GM23338 (cell line): Measurements from ENCODE around the gene ZBTB18. TPM values are rescaled to one million over a fixed set of nuclear protein-coding genes. Genes with fewer than 3 reads are reported as not detected.

ENCODE experiments used
- ATAC-seq: fragments of 200-7000 bp; cut with Tn5 transposase; 3 replicates; pipeline ENCODE4 v1.9.1; 2020
- DNase-seq: peaks from one replicate; pipeline ENCODE4 v3.0.0-alpha.2; 2015; ENCODE audit warnings: low spot score
- H2AFZ ChIP-seq: fragments of 200-600 bp; sonication (generic); 2 replicates; pipeline ENCODE4 v1.8.0; 2016; ENCODE audit warnings: antibody characterized with exemption, mild to moderate bottlenecking, moderate library complexity
- H3F3A ChIP-seq: fragments of 200-600 bp; sonication (generic); replicated peaks from 2 replicates; pipeline ENCODE4 v1.8.0; 2017; ENCODE audit warnings: antibody characterized with exemption, mixed run types, low read depth
- H3K27ac ChIP-seq: fragments of 200-600 bp; sonication (generic); 2 replicates; pipeline ENCODE4 v1.6.1; 2016; ENCODE audit warnings: low read depth
- H3K27me3 ChIP-seq: fragments of 200-600 bp; sonication (generic); 2 replicates; pipeline ENCODE4 v1.8.0; 2016; ENCODE audit warnings: mild to moderate bottlenecking, mixed run types, moderate library complexity; ENCODE audit not compliant: insufficient read depth
- H3K36me3 ChIP-seq: fragments of 200-600 bp; sonication (generic); 2 replicates; pipeline ENCODE4 v1.8.0; 2016; ENCODE audit warnings: mild to moderate bottlenecking; ENCODE audit not compliant: insufficient read depth
- H3K4me1 ChIP-seq: fragments of 200-600 bp; sonication (generic); 2 replicates; pipeline ENCODE4 v1.8.0; 2016; ENCODE audit warnings: mild to moderate bottlenecking, moderate library complexity; ENCODE audit not compliant: insufficient read depth
- H3K4me2 ChIP-seq: fragments of 200-600 bp; sonication (generic); 2 replicates; pipeline ENCODE4 v1.7.1; 2017; ENCODE audit warnings: mixed run types
- H3K4me3 ChIP-seq: fragments of 200-600 bp; sonication (generic); 2 replicates; pipeline ENCODE4 v1.6.1; 2016; ENCODE audit warnings: mixed run types
- H3K79me2 ChIP-seq: fragments of 200-600 bp; sonication (generic); replicated peaks from 2 replicates; pipeline ENCODE4 v1.8.0; 2017; ENCODE audit warnings: mild to moderate bottlenecking; ENCODE audit not compliant: insufficient read depth
- H3K9me2 ChIP-seq: fragments of 200-600 bp; sonication (generic); 2 replicates; pipeline ENCODE4 v1.8.0; 2017; ENCODE audit not compliant: insufficient read depth
- H4K20me1 ChIP-seq: fragments of 200-600 bp; sonication (generic); replicated peaks from 2 replicates; pipeline ENCODE4 v1.8.0; 2017; ENCODE audit warnings: mild to moderate bottlenecking; ENCODE audit not compliant: insufficient read depth
- H3K27ac Mint-ChIP-seq: 2 replicates; pipeline ENCODE4 v1.8.0; 2020; ENCODE audit warnings: inconsistent platforms, mild to moderate bottlenecking, moderate library complexity, mixed read lengths
- H3K27me3 Mint-ChIP-seq: 3 replicates; pipeline ENCODE4 v1.8.0; 2022; ENCODE audit warnings: low read depth, mild to moderate bottlenecking, moderate library complexity, mixed read lengths, inconsistent platforms; ENCODE audit not compliant: insufficient read depth, poor library complexity
- H3K36me3 Mint-ChIP-seq: 3 replicates; pipeline ENCODE4 v1.8.0; 2021; ENCODE audit warnings: low read depth, mild to moderate bottlenecking, inconsistent platforms, moderate library complexity, mixed read lengths
- H3K4me1 Mint-ChIP-seq: 3 replicates; pipeline ENCODE4 v1.8.0; 2020; ENCODE audit warnings: mild to moderate bottlenecking, inconsistent platforms, mixed read lengths
- H3K4me3 Mint-ChIP-seq: 3 replicates; pipeline ENCODE4 v1.8.0; 2021; ENCODE audit warnings: moderate library complexity, mild to moderate bottlenecking, inconsistent platforms, mixed read lengths
- H3K9me3 Mint-ChIP-seq: 3 replicates; pipeline ENCODE4 v1.8.0; 2020; ENCODE audit warnings: moderate library complexity, mild to moderate bottlenecking, inconsistent platforms, mixed read lengths
- CREB1 ChIP-seq: fragments of 250-450 bp; sonication (Bioruptor Pico); IDR thresholded peaks from 2 replicates; pipeline ENCODE4 v1.5.0; 2020; ENCODE audit warnings: low read depth, mild to moderate bottlenecking, moderate library complexity
- EZH2 ChIP-seq: fragments of 200-600 bp; sonication (generic); IDR thresholded peaks from one replicate; pipeline ENCODE4 v1.8.0; 2017; ENCODE audit warnings: antibody characterized with exemption, mild to moderate bottlenecking, low read depth; ENCODE audit not compliant: unreplicated experiment
- EZH2phosphoT487 ChIP-seq: fragments of 200-600 bp; sonication (generic); IDR thresholded peaks from one replicate; pipeline ENCODE4 v1.8.1; 2018; ENCODE audit warnings: antibody characterized with exemption; ENCODE audit not compliant: unreplicated experiment
- JUNB ChIP-seq: IDR thresholded peaks from one replicate; pipeline ENCODE4 v1.6.1; 2016; ENCODE audit warnings: antibody characterized with exemption; ENCODE audit not compliant: unreplicated experiment
- NANOG ChIP-seq: IDR thresholded peaks from 2 replicates; pipeline ENCODE4 v1.6.1; 2016; ENCODE audit warnings: antibody characterized with exemption, borderline replicate concordance
- POLR2AphosphoS5 ChIP-seq: IDR thresholded peaks from 2 replicates; pipeline ENCODE4 v1.6.1; 2016; ENCODE audit warnings: antibody characterized with exemption, low read depth
- STAT1 ChIP-seq: IDR thresholded peaks from one replicate; pipeline ENCODE4 v1.6.1; 2016; ENCODE audit warnings: antibody characterized with exemption; ENCODE audit not compliant: unreplicated experiment
- ZNF114 ChIP-seq: fragments of 250-450 bp; sonication (Bioruptor Pico); IDR thresholded peaks from 2 replicates; pipeline ENCODE4 v1.5.0; 2020; ENCODE audit warnings: mild to moderate bottlenecking, moderate library complexity
- ZNF331 ChIP-seq: fragments of 250-450 bp; sonication (Bioruptor Pico); IDR thresholded peaks from 2 replicates; pipeline ENCODE4 v1.5.0; 2020; ENCODE audit warnings: low read depth, mild to moderate bottlenecking, moderate library complexity
- polyA plus RNA-seq: library from polyadenylated mRNA; unstranded; fragments of >200 nt; fragmentation: Nextera tagmentation; extraction: Ambion mirVana; gene quantifications from 2 replicates; pipeline ENCODE4 v1.2.1, GENCODE V29; 2016
- total RNA-seq: library from RNA; depleted of rRNA; stranded (reverse); fragments of >200 nt; shearing (Covaris generic); gene quantifications from 2 replicates; pipeline ENCODE4 v1.2.3, GENCODE V29; 2014
- TF ChIP-seq, protein P1 (sequence below): fragments of 250-450 bp; sonication (Bioruptor Pico); IDR thresholded peaks from 2 replicates; pipeline ENCODE4 v1.5.0; 2020; ENCODE audit warnings: mild to moderate bottlenecking, moderate library complexity
- TF ChIP-seq, protein P2 (sequence below), 2 experiments: fragments of 200-600 bp in 1 of 2; sonication (generic) in 1 of 2; conservative IDR thresholded peaks; 2 replicates each; pipeline versions ENCODE4 v1.5.1 to v1.6.1; 2016 to 2017; ENCODE audit warnings: antibody characterized with exemption in 2 of 2, low read depth in 2 of 2, mild to moderate bottlenecking in 2 of 2, moderate library complexity in 1 of 2
- TF ChIP-seq, protein P3 (sequence below): IDR thresholded peaks from one replicate; pipeline ENCODE4 v1.6.1; 2018; ENCODE audit warnings: antibody characterized with exemption; ENCODE audit not compliant: unreplicated experiment
- TF ChIP-seq, protein P4 (sequence below): IDR thresholded peaks from 2 replicates; pipeline ENCODE4 v1.6.1; 2016; ENCODE audit warnings: antibody characterized with exemption

The ZBTB18 gene
- total and polyA plus RNA-seq, 2 experiments from 2014 or later: 5.5 to 12.2 TPM

DNA sequence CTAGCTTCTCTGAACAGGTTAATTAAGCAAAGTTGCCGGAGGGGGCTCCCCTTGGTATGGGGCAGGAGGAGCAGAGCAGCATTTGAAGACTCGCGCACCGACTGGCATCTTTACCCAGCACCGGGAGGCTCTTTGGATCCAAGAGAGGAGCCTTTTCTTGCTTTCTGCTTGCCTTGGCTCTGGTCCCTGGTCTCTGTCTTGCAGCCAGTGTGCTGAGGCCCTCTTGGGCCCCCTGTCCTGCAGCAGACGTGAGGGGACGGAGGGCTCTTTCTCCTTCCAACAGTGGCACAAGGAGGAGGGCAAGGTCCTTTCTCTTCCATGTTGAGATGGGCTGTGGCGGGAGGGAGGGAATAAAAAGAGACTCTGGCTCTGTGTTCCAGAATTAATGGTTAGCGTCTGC lies 45.6 kb downstream of the ZBTB18 start:
- Histone ChIP-seq H3K4me1 (no peaks in the 10 kb centered on the region; the same call in 1 of the 2 replicates), H4K20me1 (no peaks in the 10 kb centered on the region), H3K79me2 (no peaks in the 10 kb centered on the region), H2AFZ (0 out of 2 replicates have a peak overlapping the region, but pooled peaks have one; percentile 20), H3K9me2 (no peaks in the 10 kb centered on the region), H3K27me3 (no peaks in the 10 kb centered on the region), H3K4me2 (no peak overlapping the region), H3K36me3 (no peaks in the 10 kb centered on the region), H3K27ac (no peak overlapping the region), H3K4me3 (no peak overlapping the region), H3F3A (no peaks in the 10 kb centered on the region)
- Mint-ChIP-seq H3K27ac (no peak overlapping the region), H3K36me3 (no peaks in the 10 kb centered on the region), H3K4me1 (peaks cover 12% of the 10 kb centered on the region), H3K9me3 (no peaks in the 10 kb centered on the region), H3K27me3 (peaks cover 2% of the 10 kb centered on the region), H3K4me3 (no peak overlapping the region)
- TF ChIP-seq CREB1 (CRISPR knock-in tag): no peak
- TF ChIP-seq, protein P1, sequence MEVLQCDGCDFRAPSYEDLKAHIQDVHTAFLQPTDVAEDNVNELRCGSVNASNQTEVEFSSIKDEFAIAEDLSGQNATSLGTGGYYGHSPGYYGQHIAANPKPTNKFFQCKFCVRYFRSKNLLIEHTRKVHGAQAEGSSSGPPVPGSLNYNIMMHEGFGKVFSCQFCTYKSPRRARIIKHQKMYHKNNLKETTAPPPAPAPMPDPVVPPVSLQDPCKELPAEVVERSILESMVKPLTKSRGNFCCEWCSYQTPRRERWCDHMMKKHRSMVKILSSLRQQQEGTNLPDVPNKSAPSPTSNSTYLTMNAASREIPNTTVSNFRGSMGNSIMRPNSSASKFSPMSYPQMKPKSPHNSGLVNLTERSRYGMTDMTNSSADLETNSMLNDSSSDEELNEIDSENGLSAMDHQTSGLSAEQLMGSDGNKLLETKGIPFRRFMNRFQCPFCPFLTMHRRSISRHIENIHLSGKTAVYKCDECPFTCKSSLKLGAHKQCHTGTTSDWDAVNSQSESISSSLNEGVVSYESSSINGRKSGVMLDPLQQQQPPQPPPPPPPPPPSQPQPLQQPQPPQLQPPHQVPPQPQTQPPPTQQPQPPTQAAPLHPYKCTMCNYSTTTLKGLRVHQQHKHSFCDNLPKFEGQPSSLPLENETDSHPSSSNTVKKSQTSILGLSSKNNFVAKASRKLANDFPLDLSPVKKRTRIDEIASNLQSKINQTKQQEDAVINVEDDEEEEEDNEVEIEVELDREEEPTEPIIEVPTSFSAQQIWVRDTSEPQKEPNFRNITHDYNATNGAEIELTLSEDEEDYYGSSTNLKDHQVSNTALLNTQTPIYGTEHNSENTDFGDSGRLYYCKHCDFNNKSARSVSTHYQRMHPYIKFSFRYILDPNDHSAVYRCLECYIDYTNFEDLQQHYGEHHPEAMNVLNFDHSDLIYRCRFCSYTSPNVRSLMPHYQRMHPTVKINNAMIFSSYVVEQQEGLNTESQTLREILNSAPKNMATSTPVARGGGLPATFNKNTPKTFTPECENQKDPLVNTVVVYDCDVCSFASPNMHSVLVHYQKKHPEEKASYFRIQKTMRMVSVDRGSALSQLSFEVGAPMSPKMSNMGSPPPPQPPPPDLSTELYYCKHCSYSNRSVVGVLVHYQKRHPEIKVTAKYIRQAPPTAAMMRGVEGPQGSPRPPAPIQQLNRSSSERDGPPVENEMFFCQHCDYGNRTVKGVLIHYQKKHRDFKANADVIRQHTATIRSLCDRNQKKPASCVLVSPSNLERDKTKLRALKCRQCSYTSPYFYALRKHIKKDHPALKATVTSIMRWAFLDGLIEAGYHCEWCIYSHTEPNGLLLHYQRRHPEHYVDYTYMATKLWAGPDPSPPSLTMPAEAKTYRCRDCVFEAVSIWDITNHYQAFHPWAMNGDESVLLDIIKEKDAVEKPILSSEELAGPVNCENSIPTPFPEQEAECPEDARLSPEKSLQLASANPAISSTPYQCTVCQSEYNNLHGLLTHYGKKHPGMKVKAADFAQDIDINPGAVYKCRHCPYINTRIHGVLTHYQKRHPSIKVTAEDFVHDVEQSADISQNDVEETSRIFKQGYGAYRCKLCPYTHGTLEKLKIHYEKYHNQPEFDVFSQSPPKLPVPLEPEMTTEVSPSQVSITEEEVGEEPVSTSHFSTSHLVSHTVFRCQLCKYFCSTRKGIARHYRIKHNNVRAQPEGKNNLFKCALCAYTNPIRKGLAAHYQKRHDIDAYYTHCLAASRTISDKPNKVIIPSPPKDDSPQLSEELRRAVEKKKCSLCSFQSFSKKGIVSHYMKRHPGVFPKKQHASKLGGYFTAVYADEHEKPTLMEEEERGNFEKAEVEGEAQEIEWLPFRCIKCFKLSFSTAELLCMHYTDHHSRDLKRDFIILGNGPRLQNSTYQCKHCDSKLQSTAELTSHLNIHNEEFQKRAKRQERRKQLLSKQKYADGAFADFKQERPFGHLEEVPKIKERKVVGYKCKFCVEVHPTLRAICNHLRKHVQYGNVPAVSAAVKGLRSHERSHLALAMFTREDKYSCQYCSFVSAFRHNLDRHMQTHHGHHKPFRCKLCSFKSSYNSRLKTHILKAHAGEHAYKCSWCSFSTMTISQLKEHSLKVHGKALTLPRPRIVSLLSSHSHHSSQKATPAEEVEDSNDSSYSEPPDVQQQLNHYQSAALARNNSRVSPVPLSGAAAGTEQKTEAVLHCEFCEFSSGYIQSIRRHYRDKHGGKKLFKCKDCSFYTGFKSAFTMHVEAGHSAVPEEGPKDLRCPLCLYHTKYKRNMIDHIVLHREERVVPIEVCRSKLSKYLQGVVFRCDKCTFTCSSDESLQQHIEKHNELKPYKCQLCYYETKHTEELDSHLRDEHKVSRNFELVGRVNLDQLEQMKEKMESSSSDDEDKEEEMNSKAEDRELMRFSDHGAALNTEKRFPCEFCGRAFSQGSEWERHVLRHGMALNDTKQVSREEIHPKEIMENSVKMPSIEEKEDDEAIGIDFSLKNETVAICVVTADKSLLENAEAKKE (CRISPR knock-in tag): no peak
- TF ChIP-seq POLR2AphosphoS5: no peak
- no peak for TF ChIP-seq ZNF114 (CRISPR knock-in tag)
- TF ChIP-seq EZH2phosphoT487: no peak
- TF ChIP-seq EZH2: no peak
- TF ChIP-seq JUNB: no peak
- no peak for TF ChIP-seq NANOG
- TF ChIP-seq, protein P2, sequence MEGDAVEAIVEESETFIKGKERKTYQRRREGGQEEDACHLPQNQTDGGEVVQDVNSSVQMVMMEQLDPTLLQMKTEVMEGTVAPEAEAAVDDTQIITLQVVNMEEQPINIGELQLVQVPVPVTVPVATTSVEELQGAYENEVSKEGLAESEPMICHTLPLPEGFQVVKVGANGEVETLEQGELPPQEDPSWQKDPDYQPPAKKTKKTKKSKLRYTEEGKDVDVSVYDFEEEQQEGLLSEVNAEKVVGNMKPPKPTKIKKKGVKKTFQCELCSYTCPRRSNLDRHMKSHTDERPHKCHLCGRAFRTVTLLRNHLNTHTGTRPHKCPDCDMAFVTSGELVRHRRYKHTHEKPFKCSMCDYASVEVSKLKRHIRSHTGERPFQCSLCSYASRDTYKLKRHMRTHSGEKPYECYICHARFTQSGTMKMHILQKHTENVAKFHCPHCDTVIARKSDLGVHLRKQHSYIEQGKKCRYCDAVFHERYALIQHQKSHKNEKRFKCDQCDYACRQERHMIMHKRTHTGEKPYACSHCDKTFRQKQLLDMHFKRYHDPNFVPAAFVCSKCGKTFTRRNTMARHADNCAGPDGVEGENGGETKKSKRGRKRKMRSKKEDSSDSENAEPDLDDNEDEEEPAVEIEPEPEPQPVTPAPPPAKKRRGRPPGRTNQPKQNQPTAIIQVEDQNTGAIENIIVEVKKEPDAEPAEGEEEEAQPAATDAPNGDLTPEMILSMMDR (conservative IDR thresholded peaks at IDR 0.05; ENCODE audit: low read depth in 2 of 2): no peak
- TF ChIP-seq, protein P3, sequence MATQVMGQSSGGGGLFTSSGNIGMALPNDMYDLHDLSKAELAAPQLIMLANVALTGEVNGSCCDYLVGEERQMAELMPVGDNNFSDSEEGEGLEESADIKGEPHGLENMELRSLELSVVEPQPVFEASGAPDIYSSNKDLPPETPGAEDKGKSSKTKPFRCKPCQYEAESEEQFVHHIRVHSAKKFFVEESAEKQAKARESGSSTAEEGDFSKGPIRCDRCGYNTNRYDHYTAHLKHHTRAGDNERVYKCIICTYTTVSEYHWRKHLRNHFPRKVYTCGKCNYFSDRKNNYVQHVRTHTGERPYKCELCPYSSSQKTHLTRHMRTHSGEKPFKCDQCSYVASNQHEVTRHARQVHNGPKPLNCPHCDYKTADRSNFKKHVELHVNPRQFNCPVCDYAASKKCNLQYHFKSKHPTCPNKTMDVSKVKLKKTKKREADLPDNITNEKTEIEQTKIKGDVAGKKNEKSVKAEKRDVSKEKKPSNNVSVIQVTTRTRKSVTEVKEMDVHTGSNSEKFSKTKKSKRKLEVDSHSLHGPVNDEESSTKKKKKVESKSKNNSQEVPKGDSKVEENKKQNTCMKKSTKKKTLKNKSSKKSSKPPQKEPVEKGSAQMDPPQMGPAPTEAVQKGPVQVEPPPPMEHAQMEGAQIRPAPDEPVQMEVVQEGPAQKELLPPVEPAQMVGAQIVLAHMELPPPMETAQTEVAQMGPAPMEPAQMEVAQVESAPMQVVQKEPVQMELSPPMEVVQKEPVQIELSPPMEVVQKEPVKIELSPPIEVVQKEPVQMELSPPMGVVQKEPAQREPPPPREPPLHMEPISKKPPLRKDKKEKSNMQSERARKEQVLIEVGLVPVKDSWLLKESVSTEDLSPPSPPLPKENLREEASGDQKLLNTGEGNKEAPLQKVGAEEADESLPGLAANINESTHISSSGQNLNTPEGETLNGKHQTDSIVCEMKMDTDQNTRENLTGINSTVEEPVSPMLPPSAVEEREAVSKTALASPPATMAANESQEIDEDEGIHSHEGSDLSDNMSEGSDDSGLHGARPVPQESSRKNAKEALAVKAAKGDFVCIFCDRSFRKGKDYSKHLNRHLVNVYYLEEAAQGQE: no peak
- TF ChIP-seq ZNF331 (CRISPR knock-in tag): no peak
- TF ChIP-seq, protein P4, sequence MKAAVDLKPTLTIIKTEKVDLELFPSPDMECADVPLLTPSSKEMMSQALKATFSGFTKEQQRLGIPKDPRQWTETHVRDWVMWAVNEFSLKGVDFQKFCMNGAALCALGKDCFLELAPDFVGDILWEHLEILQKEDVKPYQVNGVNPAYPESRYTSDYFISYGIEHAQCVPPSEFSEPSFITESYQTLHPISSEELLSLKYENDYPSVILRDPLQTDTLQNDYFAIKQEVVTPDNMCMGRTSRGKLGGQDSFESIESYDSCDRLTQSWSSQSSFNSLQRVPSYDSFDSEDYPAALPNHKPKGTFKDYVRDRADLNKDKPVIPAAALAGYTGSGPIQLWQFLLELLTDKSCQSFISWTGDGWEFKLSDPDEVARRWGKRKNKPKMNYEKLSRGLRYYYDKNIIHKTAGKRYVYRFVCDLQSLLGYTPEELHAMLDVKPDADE: no peak
- no peak for TF ChIP-seq STAT1
- DNase-seq (no peak), ATAC-seq (no peak)
